Testis (tissue), 3 donors: ENCODE data around the gene PAGE2. TPM values are rescaled to one million over a fixed set of nuclear protein-coding genes. Genes with fewer than 3 reads are reported as not detected.
A peak's percentile ranks its signal among the peaks of the same experiment; 100 is the strongest.
"Not testable (repeated sequence)": the region's sequence is repeated elsewhere in the genome, so short reads cannot be mapped to it uniquely, and the experiment has no call there.

ENCODE experiments used
- DNase-seq: peaks from one replicate; pipeline ENCODE4 v3.0.0-alpha.2; 2019
- H3K27ac ChIP-seq, 2 donors: fragments of 200-600 bp; sonication (generic); one replicate each; pipeline ENCODE4 v1.5.1; 2019
- H3K27me3 ChIP-seq: fragments of 200-600 bp; sonication (generic); one replicate; pipeline ENCODE4 v1.5.1; 2019
- H3K36me3 ChIP-seq: fragments of 200-600 bp; sonication (generic); one replicate; pipeline ENCODE4 v1.5.1; 2017; ENCODE audit warnings: low read depth; ENCODE audit errors: missing control alignments
- H3K4me1 ChIP-seq: fragments of 200-600 bp; sonication (generic); one replicate; pipeline ENCODE4 v1.5.1; 2019
- H3K4me3 ChIP-seq, 2 donors: fragments of 200-600 bp; sonication (generic); one replicate each; pipeline ENCODE4 v1.5.1; 2017 to 2019
- H3K9me3 ChIP-seq: fragments of 200-600 bp; sonication (generic); one replicate; pipeline ENCODE4 v1.5.1; 2017
- CTCF ChIP-seq, 3 experiments: fragments of 450-650 bp in 2 of 3; fragments of 200-600 bp in 1 of 3; sonication (generic) in 1 of 3; IDR thresholded peaks; one replicate each; pipeline ENCODE4 v1.5.1; 2016 to 2019; ENCODE audit warnings: antibody characterized with exemption in 3 of 3, mild to moderate bottlenecking in 2 of 3, moderate library complexity in 1 of 3
- POLR2A ChIP-seq: fragments of 450-650 bp; IDR thresholded peaks from one replicate; pipeline ENCODE4 v1.6.1; 2017; ENCODE audit warnings: antibody characterized with exemption, mild to moderate bottlenecking, moderate library complexity
- WGBS, 2 donors: methylation state at CpG; one replicate each; pipeline ENCODE4 v1.1.5; 2018; 5-methylcytosine and 5-hydroxymethylcytosine counted together
- intact Hi-C: fragments of 100-400 bp; cut with DNase I; formaldehyde crosslinking; loops from one replicate; pipeline ENCODE4 v1.15.1; 2023; ENCODE audit warnings: low total_unique reads
- polyA plus RNA-seq: library from polyadenylated mRNA; stranded (reverse); fragments of 350-450 nt; fragmentation: Illumina TruSeq; extraction: RNeasy Lipid Tissue Mini Kit (QIAGEN cat#74804); gene quantifications from one replicate; pipeline ENCODE4 v1.2.3, GENCODE V29; 2014; ENCODE audit warnings: low read depth, low replicate concordance; ENCODE audit not compliant: insufficient read depth
- total RNA-seq, 2 donors: library from RNA; depleted of rRNA; stranded (reverse); fragments of >200 nt; gene quantifications; one replicate each; pipeline ENCODE4 v1.2.3, GENCODE V29; 2016

Gene PAGE2
- total and polyA plus RNA-seq, 3 donors from 2014 or later = 24.3 to 34.3 (median 31.4) TPM

- Histone ChIP-seq H3K27me3 (no peaks in the 10 kb centered on the region), H3K9me3 (no peaks in the 10 kb centered on the region), H3K4me3 (no peak overlapping the region), H3K4me1 (no peaks in the 10 kb centered on the region), H3K27ac (no peak overlapping the region), H3K36me3 (no peaks in the 10 kb centered on the region)
- peak; percentile 25 for DNase-seq
- TF ChIP-seq POLR2A (no peak), CTCF (IDR thresholded peaks at IDR 0.05) (peak; percentile 22 to 55 (median 47))
- WGBS, 2 donors = 32 to 33% methylated on average over 5 of the region's 5 CpGs
- intact Hi-C loops = no loop called here
Measured at GRCh38 chrX:55057675-55058249, 31.1 kb upstream of the PAGE2 start.

DNA sequence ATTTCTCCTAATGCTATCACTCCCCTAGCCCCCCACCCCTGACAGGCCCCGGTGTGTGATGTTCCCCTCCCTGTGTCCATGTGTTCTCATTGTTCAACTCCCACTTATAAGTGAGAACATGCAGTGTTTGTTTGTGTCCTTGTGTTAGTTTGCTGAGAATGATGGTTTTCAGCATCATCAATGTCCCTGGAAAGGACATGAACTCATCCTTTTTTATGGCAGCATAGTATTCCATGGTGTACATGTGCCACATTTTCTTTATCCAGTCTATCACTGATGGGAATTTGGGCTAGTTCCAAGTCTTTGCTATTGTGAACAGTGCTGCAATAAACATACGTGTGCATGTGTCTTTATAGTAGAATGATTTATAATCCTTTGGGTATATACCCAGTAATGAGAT, 21.6 kb upstream of the PAGE2 start:
- H3K9me3 ChIP-seq, H3K4me3 ChIP-seq, H3K4me1 ChIP-seq, H3K36me3 ChIP-seq, intact Hi-C loops, H3K27me3 ChIP-seq, H3K27ac ChIP-seq, DNase-seq: not testable (repeated sequence)
- 85 to 93% methylated on average over 2 of the region's 2 CpGs for WGBS, 2 donors

GRCh38 chrX:55072286-55072685, 16.5 kb upstream of the PAGE2 start:
- no peak for DNase-seq
- Histone ChIP-seq H3K27me3 (no peaks in the 10 kb centered on the region), H3K4me3 (no peak overlapping the region), H3K27ac (no peak overlapping the region), H3K36me3 (no peaks in the 10 kb centered on the region), H3K4me1 (no peaks in the 10 kb centered on the region), H3K9me3 (no peaks in the 10 kb centered on the region)
- TF ChIP-seq CTCF (IDR thresholded peaks at IDR 0.05) (no peak), POLR2A (no peak)
- 100% methylated on average over 1 to 3 of the region's 3 CpGs for WGBS, 2 donors
- intact Hi-C loops = no loop called here

- intact Hi-C loops = no loop called here
- H3K27ac ChIP-seq = no peak within 1 kb of the TSS
- no peaks in the 10 kb centered on the region for H3K36me3 ChIP-seq
- H3K4me3 ChIP-seq = peak within 1 kb of the TSS; percentile 12 to 29
- no peak for TF ChIP-seq CTCF (IDR thresholded peaks at IDR 0.05)
- TF ChIP-seq POLR2A = no peak
- no peaks in the 10 kb centered on the region for H3K4me1 ChIP-seq
- 63 to 86% methylated on average over 21 to 36 of the region's 36 CpGs for WGBS, 2 donors
- H3K9me3 ChIP-seq = no peaks in the 10 kb centered on the region
- H3K27me3 ChIP-seq = no peaks in the 10 kb centered on the region
- peak; percentile 42 for DNase-seq
Measured at GRCh38 chrX:55074851-55075467, 13.9 kb upstream of the PAGE2 start, which contains the start of gene PAGE2B. Gene PAGE2B, plus strand, starts transcription at chrX:55075030. Its CDS starts 1,012 bp downstream, at chrX:55076042.

GRCh38 chrX:55098691-55099090, 9.9 kb downstream of the PAGE2 start:
- DNase-seq = no peak
- H3K27me3 ChIP-seq = no peaks in the 10 kb centered on the region
- H3K36me3 ChIP-seq = no peaks in the 10 kb centered on the region
- WGBS, 2 donors = 32 to 54% methylated on average over 2 of the region's 2 CpGs
- H3K4me1 ChIP-seq = no peaks in the 10 kb centered on the region
- intact Hi-C loops = no loop called here
- no peak overlapping the region for H3K4me3 ChIP-seq
- H3K9me3 ChIP-seq = no peaks in the 10 kb centered on the region
- H3K27ac ChIP-seq = no peak overlapping the region
- no peak for TF ChIP-seq CTCF (IDR thresholded peaks at IDR 0.05)
- no peak for TF ChIP-seq POLR2A
